ENCODE results near the gene PPP4R4.
A peak's percentile ranks its signal among the peaks of the same experiment; 100 is the strongest.

The PPP4R4 gene

DNA sequence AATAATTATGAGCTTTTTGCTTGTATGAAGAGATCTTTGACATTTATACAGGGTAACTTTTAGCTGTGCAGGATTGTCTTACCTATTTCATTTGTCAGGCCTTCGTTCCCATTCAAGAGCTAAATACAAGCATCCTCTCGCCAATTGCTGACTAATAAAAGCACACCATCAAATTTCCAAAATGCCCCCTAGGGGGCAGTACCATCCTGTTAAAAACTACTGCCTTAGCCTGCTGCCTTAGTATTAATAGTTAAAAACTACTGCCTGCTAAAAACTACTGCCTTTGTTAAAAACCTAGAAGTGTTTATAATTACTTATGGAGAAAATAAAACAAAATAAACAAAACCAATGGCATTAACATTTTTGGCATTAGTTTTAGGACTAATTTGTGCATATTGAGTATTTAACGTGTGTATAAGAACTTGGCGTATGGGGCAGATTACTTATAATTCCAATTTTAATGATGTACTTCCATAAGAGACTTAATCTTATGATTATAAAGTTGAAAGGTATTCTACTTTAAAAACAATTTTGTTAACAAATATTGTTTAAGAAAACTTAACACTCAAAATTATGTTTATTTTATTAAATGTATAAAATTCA lies 41.7 kb upstream of the PPP4R4 start:
- no peak for TF ChIP-seq POLR2AphosphoS5 (IDR thresholded peaks at IDR 0.05; ENCODE audit: low read depth, low read length)
- no peak for TF ChIP-seq POLR2A (IDR thresholded peaks at IDR 0.05; ENCODE audit: low read depth, low read length)
- no peak for TF ChIP-seq TAF1 (IDR thresholded peaks at IDR 0.05; ENCODE audit: borderline replicate concordance, low read depth, low read length)
- peak; percentile 76 for FAIRE-seq
- no peak for DNase-seq (ENCODE audit: insufficient read length)

DNA sequence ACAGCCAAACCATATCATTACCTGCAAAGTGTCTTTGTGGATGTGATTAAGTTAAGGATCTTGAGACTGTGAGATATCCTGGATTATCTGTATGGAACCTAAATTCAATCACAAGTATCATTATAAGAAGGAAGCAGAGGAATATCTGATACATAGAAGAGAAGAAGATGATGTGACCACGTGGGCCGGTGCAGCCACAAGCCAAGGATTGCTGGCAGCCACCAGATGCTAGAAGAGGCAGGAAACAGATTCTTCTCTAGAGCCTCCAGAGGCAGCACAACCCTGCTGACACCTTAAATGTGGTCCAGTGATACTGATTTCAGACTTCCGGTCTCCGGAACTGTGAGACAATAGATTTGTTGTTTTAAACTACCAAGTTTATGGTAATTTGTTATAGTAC lies 38.6 kb upstream of the PPP4R4 start:
- DNase-seq (ENCODE audit: insufficient read length) (no peak), FAIRE-seq (no peak)
- TF ChIP-seq TAF1 (IDR thresholded peaks at IDR 0.05; ENCODE audit: borderline replicate concordance, low read depth, low read length) (no peak), POLR2A (IDR thresholded peaks at IDR 0.05; ENCODE audit: low read depth, low read length) (no peak), POLR2AphosphoS5 (IDR thresholded peaks at IDR 0.05; ENCODE audit: low read depth, low read length) (no peak)

GRCh38 chr14:94136575-94137331 lies 37.4 kb upstream of the PPP4R4 start:
- DNase-seq (ENCODE audit: insufficient read length): peak; percentile 44
- no peak for TF ChIP-seq TAF1 (IDR thresholded peaks at IDR 0.05; ENCODE audit: borderline replicate concordance, low read depth, low read length)
- no peak for TF ChIP-seq POLR2AphosphoS5 (IDR thresholded peaks at IDR 0.05; ENCODE audit: low read depth, low read length)
- no peak for TF ChIP-seq POLR2A (IDR thresholded peaks at IDR 0.05; ENCODE audit: low read depth, low read length)
- FAIRE-seq: peak; percentile 98

DNA sequence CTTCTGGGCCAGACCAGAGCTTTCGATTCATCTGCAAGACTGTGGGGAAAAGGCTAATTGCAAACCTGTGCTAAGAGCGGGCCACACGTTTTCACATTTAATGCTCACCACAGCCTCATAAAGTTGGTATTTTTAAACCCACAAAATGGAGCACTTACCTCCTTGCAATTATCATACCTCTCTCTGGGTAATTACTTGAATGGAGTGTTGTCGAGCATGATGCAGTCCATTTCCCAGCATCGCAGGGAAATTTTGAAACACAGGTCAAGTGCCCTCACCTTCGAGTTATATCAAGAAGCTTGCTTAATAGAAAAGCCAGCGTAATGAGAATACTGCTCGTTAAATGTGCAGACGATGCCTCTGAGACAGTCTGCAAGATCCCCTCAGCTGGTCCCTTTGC lies 35.9 kb upstream of the PPP4R4 start:
- DNase-seq (ENCODE audit: insufficient read length) (no peak), FAIRE-seq (no peak)
- TF ChIP-seq TAF1 (IDR thresholded peaks at IDR 0.05; ENCODE audit: borderline replicate concordance, low read depth, low read length) (no peak), POLR2AphosphoS5 (IDR thresholded peaks at IDR 0.05; ENCODE audit: low read depth, low read length) (no peak), POLR2A (IDR thresholded peaks at IDR 0.05; ENCODE audit: low read depth, low read length) (no peak)

GRCh38 chr14:94139006-94139405 lies 35.1 kb upstream of the PPP4R4 start:
- FAIRE-seq (no peak), DNase-seq (ENCODE audit: insufficient read length) (no peak)
- no peak for TF ChIP-seq POLR2AphosphoS5 (IDR thresholded peaks at IDR 0.05; ENCODE audit: low read depth, low read length)
- TF ChIP-seq POLR2A (IDR thresholded peaks at IDR 0.05; ENCODE audit: low read depth, low read length): no peak
- TF ChIP-seq TAF1 (IDR thresholded peaks at IDR 0.05; ENCODE audit: borderline replicate concordance, low read depth, low read length): no peak

DNA sequence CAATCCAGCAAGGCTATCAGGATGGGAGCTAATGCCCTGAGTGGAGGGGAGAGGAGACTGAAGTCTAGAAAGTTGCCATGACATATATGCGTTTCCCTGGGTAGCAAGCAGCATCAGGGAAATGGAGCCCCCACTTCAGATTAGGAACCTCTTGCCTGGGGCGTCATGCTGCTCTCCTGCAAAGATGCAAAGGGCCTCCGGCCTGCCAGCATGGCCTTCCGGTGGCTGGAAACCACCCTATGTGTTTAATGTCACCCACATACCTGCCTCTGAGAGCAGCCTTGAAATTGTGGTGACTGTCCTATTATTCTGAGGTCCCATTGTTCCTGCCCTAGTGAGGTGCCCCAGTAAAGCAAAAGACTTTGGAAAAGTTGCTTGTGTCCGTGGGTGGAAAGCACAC lies 34.7 kb upstream of the PPP4R4 start:
- FAIRE-seq: no peak
- TF ChIP-seq POLR2A (IDR thresholded peaks at IDR 0.05; ENCODE audit: low read depth, low read length) (no peak), POLR2AphosphoS5 (IDR thresholded peaks at IDR 0.05; ENCODE audit: low read depth, low read length) (no peak), TAF1 (IDR thresholded peaks at IDR 0.05; ENCODE audit: borderline replicate concordance, low read depth, low read length) (no peak)

GRCh38 chr14:94142247-94142646 lies 31.9 kb upstream of the PPP4R4 start:
- no peak for FAIRE-seq
- no peak for DNase-seq (ENCODE audit: insufficient read length)
- TF ChIP-seq POLR2AphosphoS5 (IDR thresholded peaks at IDR 0.05; ENCODE audit: low read depth, low read length) (no peak), TAF1 (IDR thresholded peaks at IDR 0.05; ENCODE audit: borderline replicate concordance, low read depth, low read length) (no peak), POLR2A (IDR thresholded peaks at IDR 0.05; ENCODE audit: low read depth, low read length) (no peak)

More for the DNA sequence above, 34.7 kb upstream of the PPP4R4 start:
- no peak for DNase-seq (ENCODE audit: insufficient read length)

DNA sequence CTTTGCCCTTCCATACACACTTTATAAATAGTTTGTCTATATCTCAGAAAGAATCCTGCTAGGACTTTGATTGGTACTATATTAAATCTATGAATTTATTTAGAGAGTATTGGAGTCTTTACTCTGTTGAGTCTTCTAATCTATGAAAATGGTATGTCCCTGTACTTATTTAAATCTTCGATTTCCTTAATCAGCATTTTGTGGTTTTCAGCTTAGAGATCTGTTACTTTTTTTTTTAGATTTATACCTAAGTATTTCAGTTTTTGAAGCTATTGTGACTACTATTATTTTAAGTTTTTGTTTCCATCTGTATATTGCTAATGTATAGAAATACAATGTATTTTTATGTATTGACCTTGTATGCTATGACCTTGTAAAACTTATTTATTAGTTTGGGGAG lies 31.3 kb upstream of the PPP4R4 start:
- DNase-seq (ENCODE audit: insufficient read length) (no peak), FAIRE-seq (no peak)
- TF ChIP-seq TAF1 (IDR thresholded peaks at IDR 0.05; ENCODE audit: borderline replicate concordance, low read depth, low read length) (no peak), POLR2AphosphoS5 (IDR thresholded peaks at IDR 0.05; ENCODE audit: low read depth, low read length) (no peak), POLR2A (IDR thresholded peaks at IDR 0.05; ENCODE audit: low read depth, low read length) (no peak)

DNA sequence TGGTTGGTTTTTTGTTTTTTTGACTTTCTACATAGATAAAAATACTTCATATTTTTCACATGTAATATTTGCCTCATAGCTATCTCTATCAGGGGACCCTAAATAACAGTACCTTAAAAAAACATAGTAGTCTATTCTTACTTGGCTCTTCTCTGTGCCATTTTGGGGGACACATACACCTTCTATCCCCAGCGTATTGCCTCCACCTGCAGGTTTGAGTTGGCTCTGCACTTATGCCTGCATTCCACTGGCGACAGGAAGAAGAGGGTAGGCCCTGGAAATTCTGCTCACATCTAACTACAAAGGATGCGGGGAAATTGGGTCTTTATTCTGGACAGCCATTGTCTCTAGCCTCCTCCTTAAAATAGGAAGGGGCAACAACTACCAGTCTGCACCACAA lies 30.9 kb upstream of the PPP4R4 start:
- no peak for TF ChIP-seq POLR2AphosphoS5 (IDR thresholded peaks at IDR 0.05; ENCODE audit: low read depth, low read length)
- no peak for TF ChIP-seq TAF1 (IDR thresholded peaks at IDR 0.05; ENCODE audit: borderline replicate concordance, low read depth, low read length)
- TF ChIP-seq POLR2A (IDR thresholded peaks at IDR 0.05; ENCODE audit: low read depth, low read length): no peak
- DNase-seq (ENCODE audit: insufficient read length) (no peak), FAIRE-seq (no peak)

GRCh38 chr14:94143711-94144110 lies 30.4 kb upstream of the PPP4R4 start:
- TF ChIP-seq TAF1 (IDR thresholded peaks at IDR 0.05; ENCODE audit: borderline replicate concordance, low read depth, low read length): no peak
- TF ChIP-seq POLR2A (IDR thresholded peaks at IDR 0.05; ENCODE audit: low read depth, low read length): no peak

DNA sequence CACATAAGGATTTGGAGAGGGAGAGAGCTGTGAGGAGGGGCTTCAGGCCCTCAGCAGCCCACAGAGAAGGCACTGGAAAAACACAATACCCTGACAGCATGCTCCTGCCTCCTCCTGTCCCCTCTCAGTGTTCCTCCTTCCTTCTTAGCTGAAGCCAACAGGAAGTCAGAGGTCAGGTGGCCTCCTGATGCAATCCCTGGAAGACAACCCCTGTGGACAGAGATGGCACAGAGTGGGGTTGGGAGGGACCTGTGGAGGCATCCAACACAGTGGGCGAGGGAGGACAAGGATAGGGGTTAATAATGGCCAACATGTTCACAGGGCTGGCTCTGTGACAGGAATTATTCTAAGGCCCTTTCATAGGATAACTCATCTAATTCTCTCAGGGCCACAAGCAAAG lies 29.4 kb upstream of the PPP4R4 start:
- no peak for TF ChIP-seq TAF1 (IDR thresholded peaks at IDR 0.05; ENCODE audit: borderline replicate concordance, low read depth, low read length)
- no peak for TF ChIP-seq POLR2A (IDR thresholded peaks at IDR 0.05; ENCODE audit: low read depth, low read length)
- TF ChIP-seq POLR2AphosphoS5 (IDR thresholded peaks at IDR 0.05; ENCODE audit: low read depth, low read length): no peak
- FAIRE-seq: no peak
- DNase-seq (ENCODE audit: insufficient read length): no peak

More at GRCh38 chr14:94143711-94144110, 30.4 kb upstream of the PPP4R4 start:
- no peak for DNase-seq (ENCODE audit: insufficient read length)
- FAIRE-seq: no peak

DNA sequence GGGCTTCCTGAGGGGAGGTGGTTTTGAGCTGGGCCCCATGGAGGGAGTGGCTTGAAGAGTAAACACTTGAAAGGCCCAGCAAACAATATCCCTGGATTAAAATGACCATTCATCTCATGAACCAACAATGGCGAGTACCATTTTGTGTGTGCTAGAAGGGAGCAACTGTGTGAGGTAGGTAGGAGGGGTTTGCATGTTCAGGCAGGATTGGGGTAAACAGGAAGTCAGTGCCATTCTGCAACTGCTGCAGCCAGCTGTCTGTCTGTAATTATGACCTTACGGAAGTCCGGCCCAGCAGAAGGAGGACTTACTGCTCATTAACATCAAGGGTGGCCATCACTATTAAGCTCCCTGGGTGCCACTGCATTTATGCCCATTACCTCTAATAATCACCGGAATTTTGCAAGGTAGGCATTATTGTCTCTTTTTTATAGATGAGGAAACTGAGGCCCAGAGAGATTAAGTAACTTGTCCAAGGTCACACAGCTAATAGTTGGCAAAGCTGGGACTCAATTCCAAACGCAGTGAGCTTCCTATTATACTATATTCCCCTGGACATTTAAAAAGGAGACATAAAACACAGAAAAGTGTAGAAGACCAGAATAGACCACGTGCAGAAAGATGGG lies 28.1 kb upstream of the PPP4R4 start:
- TF ChIP-seq TAF1 (IDR thresholded peaks at IDR 0.05; ENCODE audit: borderline replicate concordance, low read depth, low read length) (no peak), POLR2A (IDR thresholded peaks at IDR 0.05; ENCODE audit: low read depth, low read length) (no peak)
- DNase-seq (ENCODE audit: insufficient read length) (no peak), FAIRE-seq (no peak)
